ES-I3 (cell line): Measurements from ENCODE around the gene KRT16.
A peak's percentile ranks its signal among the peaks of the same experiment; 100 is the strongest.
"Not testable (repeated sequence)": the region's sequence is repeated elsewhere in the genome, so short reads cannot be mapped to it uniquely, and the experiment has no call there.

Experiments
- H3K36me3 ChIP-seq: 2 replicates; pipeline ENCODE4 v1.6.1; 2013; ENCODE audit warnings: mild to moderate bottlenecking, low read length, control low read depth, moderate library complexity; ENCODE audit not compliant: insufficient read depth
- H3K4me1 ChIP-seq: 2 replicates; pipeline ENCODE4 v1.6.1; 2013; ENCODE audit warnings: mild to moderate bottlenecking, control low read depth, low read length; ENCODE audit not compliant: insufficient read depth
- H3K9ac ChIP-seq: 2 replicates; pipeline ENCODE4 v1.6.1; 2013; ENCODE audit warnings: low read depth, mild to moderate bottlenecking, low read length, moderate library complexity
- H3K9me3 ChIP-seq: 2 replicates; pipeline ENCODE4 v1.6.1; 2013; ENCODE audit warnings: mild to moderate bottlenecking, low read length, moderate library complexity; ENCODE audit not compliant: control insufficient read depth, insufficient read depth

KRT16 gene

GRCh38 chr17:41581366-41582060 lies 31.1 kb downstream of the KRT16 start:
- peaks cover 4% of the 10 kb centered on the region; the same call in 1 of the 2 replicates for H3K4me1 ChIP-seq
- no peaks in the 10 kb centered on the region for H3K9me3 ChIP-seq
- H3K36me3 ChIP-seq: no peaks in the 10 kb centered on the region
- H3K9ac ChIP-seq: no peak overlapping the region

GRCh38 chr17:41580687-41581365 lies 31.7 kb downstream of the KRT16 start:
- H3K4me1 ChIP-seq: peaks cover 4% of the 10 kb centered on the region; the same call in 1 of the 2 replicates
- no peak overlapping the region for H3K9ac ChIP-seq
- no peaks in the 10 kb centered on the region for H3K36me3 ChIP-seq
- no peaks in the 10 kb centered on the region for H3K9me3 ChIP-seq

- H3K9ac ChIP-seq: no peak overlapping the region
- no peaks in the 10 kb centered on the region for H3K36me3 ChIP-seq
- H3K4me1 ChIP-seq: peaks cover 4% of the 10 kb centered on the region; the same call in 1 of the 2 replicates
- H3K9me3 ChIP-seq: no peaks in the 10 kb centered on the region
These were observed 32.4 kb downstream of the KRT16 start for GRCh38 chr17:41580244-41580575.

- Histone ChIP-seq H3K4me1 (peaks cover 4% of the 10 kb centered on the region; the same call in 1 of the 2 replicates), H3K36me3 (no peaks in the 10 kb centered on the region), H3K9ac (peak overlapping the region; percentile 18; the same call in 1 of the 2 replicates), H3K9me3 (no peaks in the 10 kb centered on the region)
These were observed 32.9 kb downstream of the KRT16 start for GRCh38 chr17:41579484-41580243.

- Histone ChIP-seq H3K9ac (peak overlapping the region; percentile 18; the same call in 1 of the 2 replicates), H3K9me3 (no peaks in the 10 kb centered on the region), H3K4me1 (peaks cover 4% of the 10 kb centered on the region; the same call in 1 of the 2 replicates), H3K36me3 (no peaks in the 10 kb centered on the region)
These were observed 33.6 kb downstream of the KRT16 start for GRCh38 chr17:41578971-41579370.

GRCh38 chr17:41578538-41578937 lies 34.0 kb downstream of the KRT16 start:
- Histone ChIP-seq H3K9me3 (no peaks in the 10 kb centered on the region), H3K4me1 (peaks cover 4% of the 10 kb centered on the region; the same call in 1 of the 2 replicates), H3K36me3 (no peaks in the 10 kb centered on the region), H3K9ac (no peak overlapping the region)

- H3K4me1 ChIP-seq: not testable (repeated sequence)
These were observed 35.8 kb downstream of the KRT16 start for GRCh38 chr17:41576740-41577139.

GRCh38 chr17:41575336-41575735 lies 37.2 kb downstream of the KRT16 start:
- peaks cover 4% of the 10 kb centered on the region; the same call in 1 of the 2 replicates for H3K4me1 ChIP-seq

More at GRCh38 chr17:41576740-41577139, 35.8 kb downstream of the KRT16 start:
- not testable (repeated sequence) for H3K9ac ChIP-seq, H3K36me3 ChIP-seq, H3K9me3 ChIP-seq

GRCh38 chr17:41571561-41572434 lies 40.8 kb downstream of the KRT16 start, which contains the start of gene KRT9:
Gene KRT9, minus strand, starts transcription at chr17:41572059. Its CDS starts 67 bp downstream, at chr17:41571992.
- H3K36me3 ChIP-seq: no peaks in the 10 kb centered on the region
- H3K4me1 ChIP-seq: no peaks in the 10 kb centered on the region
- H3K9ac ChIP-seq: no peak within 1 kb of the TSS
- no peaks in the 10 kb centered on the region for H3K9me3 ChIP-seq

More at GRCh38 chr17:41575336-41575735, 37.2 kb downstream of the KRT16 start:
- no peaks in the 10 kb centered on the region for H3K9me3 ChIP-seq
- no peaks in the 10 kb centered on the region for H3K36me3 ChIP-seq
- no peak overlapping the region for H3K9ac ChIP-seq

- Histone ChIP-seq H3K9ac (no peak overlapping the region), H3K4me1 (no peaks in the 10 kb centered on the region)
These were observed 45.2 kb downstream of the KRT16 start for GRCh38 chr17:41567317-41567716.

GRCh38 chr17:41565338-41565737 lies 47.2 kb downstream of the KRT16 start:
- Histone ChIP-seq H3K9ac (no peak overlapping the region), H3K4me1 (no peaks in the 10 kb centered on the region), H3K9me3 (no peaks in the 10 kb centered on the region), H3K36me3 (no peaks in the 10 kb centered on the region)

More at GRCh38 chr17:41567317-41567716, 45.2 kb downstream of the KRT16 start:
- Histone ChIP-seq H3K9me3 (no peaks in the 10 kb centered on the region), H3K36me3 (no peaks in the 10 kb centered on the region)

- no peaks in the 10 kb centered on the region for H3K9me3 ChIP-seq
- no peaks in the 10 kb centered on the region for H3K36me3 ChIP-seq
- H3K4me1 ChIP-seq: no peaks in the 10 kb centered on the region
- H3K9ac ChIP-seq: no peak overlapping the region
These were observed 48.9 kb downstream of the KRT16 start for GRCh38 chr17:41563607-41564170.

- no peaks in the 10 kb centered on the region for H3K9me3 ChIP-seq
- no peak overlapping the region for H3K9ac ChIP-seq
- no peaks in the 10 kb centered on the region for H3K36me3 ChIP-seq
- no peaks in the 10 kb centered on the region for H3K4me1 ChIP-seq
These were observed 51.0 kb downstream of the KRT16 start for GRCh38 chr17:41561554-41561953.
